Measurements from ENCODE around the gene ICOS. TPM values are rescaled to one million over a fixed set of nuclear protein-coding genes. Genes with fewer than 3 reads are reported as not detected.
"Not testable (repeated sequence)": the region's sequence is repeated elsewhere in the genome, so short reads cannot be mapped to it uniquely, and the experiment has no call there.

The ICOS gene
- total RNA-seq, 1 experiment from 2014 or later = not detected

- BruUV-seq (replicated peaks) = no TSS peak
- H3K27me3 ChIP-seq (ENCODE audit: low read length) = peaks cover 66% of the 10 kb centered on the region
- ATAC-seq (no peak), DNase-seq (no peak)
- H3K79me2 ChIP-seq (ENCODE audit: low read length) = no peaks in the 10 kb centered on the region
- H3F3A ChIP-seq (ENCODE audit: low read length, unreplicated experiment) = no peaks in the 10 kb centered on the region
- H3K4me2 ChIP-seq (ENCODE audit: low read length) = no peak overlapping the region
- TF ChIP-seq EZH2phosphoT487 (IDR thresholded peaks at IDR 0.05; ENCODE audit: borderline replicate concordance, low read length) (no peak), EZH2 (IDR thresholded peaks at IDR 0.05; ENCODE audit: low read length, unreplicated experiment) (no peak)
- TF ChIP-seq, protein P1, sequence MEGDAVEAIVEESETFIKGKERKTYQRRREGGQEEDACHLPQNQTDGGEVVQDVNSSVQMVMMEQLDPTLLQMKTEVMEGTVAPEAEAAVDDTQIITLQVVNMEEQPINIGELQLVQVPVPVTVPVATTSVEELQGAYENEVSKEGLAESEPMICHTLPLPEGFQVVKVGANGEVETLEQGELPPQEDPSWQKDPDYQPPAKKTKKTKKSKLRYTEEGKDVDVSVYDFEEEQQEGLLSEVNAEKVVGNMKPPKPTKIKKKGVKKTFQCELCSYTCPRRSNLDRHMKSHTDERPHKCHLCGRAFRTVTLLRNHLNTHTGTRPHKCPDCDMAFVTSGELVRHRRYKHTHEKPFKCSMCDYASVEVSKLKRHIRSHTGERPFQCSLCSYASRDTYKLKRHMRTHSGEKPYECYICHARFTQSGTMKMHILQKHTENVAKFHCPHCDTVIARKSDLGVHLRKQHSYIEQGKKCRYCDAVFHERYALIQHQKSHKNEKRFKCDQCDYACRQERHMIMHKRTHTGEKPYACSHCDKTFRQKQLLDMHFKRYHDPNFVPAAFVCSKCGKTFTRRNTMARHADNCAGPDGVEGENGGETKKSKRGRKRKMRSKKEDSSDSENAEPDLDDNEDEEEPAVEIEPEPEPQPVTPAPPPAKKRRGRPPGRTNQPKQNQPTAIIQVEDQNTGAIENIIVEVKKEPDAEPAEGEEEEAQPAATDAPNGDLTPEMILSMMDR (conservative IDR thresholded peaks at IDR 0.05; ENCODE audit: low read depth, low read length) = no peak
- no peaks in the 10 kb centered on the region for H4K20me1 ChIP-seq (ENCODE audit: low read length)
- no peak overlapping the region for H3K27ac ChIP-seq (ENCODE audit: low read length)
- POLR2A ChIA-PET (ENCODE audit: unreplicated experiment) = no interaction called here
- H3K4me3 ChIP-seq (ENCODE audit: low read length) = no peak overlapping the region
- H3K4me1 ChIP-seq (ENCODE audit: insufficient read depth, low read length) = no peaks in the 10 kb centered on the region
- CTCF ChIA-PET = no interaction called here
- H3K9me2 ChIP-seq (replicated peaks; ENCODE audit: low read length) = no peaks in the 10 kb centered on the region
- H2AFZ ChIP-seq (ENCODE audit: low read length) = no peak overlapping the region
- H3K9me3 ChIP-seq (ENCODE audit: low read length) = no peaks in the 10 kb centered on the region
- no peak overlapping the region for H3K9ac ChIP-seq (ENCODE audit: low read length)
- intact Hi-C loops (cut with micrococcal nuclease) = no loop called here
- H3K36me3 ChIP-seq (ENCODE audit: low read depth, low read length) = no peaks in the 10 kb centered on the region
Measured at GRCh38 chr2:203959265-203959664, 22.7 kb downstream of the ICOS start.

DNA sequence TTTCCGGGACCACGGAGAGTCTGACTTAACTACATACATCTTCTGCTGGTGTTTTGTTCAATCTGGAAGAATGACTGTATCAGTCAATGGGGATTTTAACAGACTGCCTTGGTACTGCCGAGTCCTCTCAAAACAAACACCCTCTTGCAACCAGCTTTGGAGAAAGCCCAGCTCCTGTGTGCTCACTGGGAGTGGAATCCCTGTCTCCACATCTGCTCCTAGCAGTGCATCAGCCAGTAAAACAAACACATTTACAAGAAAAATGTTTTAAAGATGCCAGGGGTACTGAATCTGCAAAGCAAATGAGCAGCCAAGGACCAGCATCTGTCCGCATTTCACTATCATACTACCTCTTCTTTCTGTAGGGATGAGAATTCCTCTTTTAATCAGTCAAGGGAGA is 23.1 kb downstream of the ICOS start:
- H3K79me2 ChIP-seq (ENCODE audit: low read length) = no peaks in the 10 kb centered on the region
- no peaks in the 10 kb centered on the region for H3K9me2 ChIP-seq (replicated peaks; ENCODE audit: low read length)
- no peaks in the 10 kb centered on the region for H3K9me3 ChIP-seq (ENCODE audit: low read length)
- ChIA-PET CTCF (no interaction called here), POLR2A (ENCODE audit: unreplicated experiment) (no interaction called here)
- DNase-seq (no peak), ATAC-seq (no peak)
- no peak overlapping the region for H3K9ac ChIP-seq (ENCODE audit: low read length)
- no peak overlapping the region for H3K27ac ChIP-seq (ENCODE audit: low read length)
- no peaks in the 10 kb centered on the region for H3K36me3 ChIP-seq (ENCODE audit: low read depth, low read length)
- intact Hi-C loops (cut with micrococcal nuclease) = no loop called here
- TF ChIP-seq EZH2phosphoT487 (IDR thresholded peaks at IDR 0.05; ENCODE audit: borderline replicate concordance, low read length) (no peak), EZH2 (IDR thresholded peaks at IDR 0.05; ENCODE audit: low read length, unreplicated experiment) (no peak)
- TF ChIP-seq, protein P1 (conservative IDR thresholded peaks at IDR 0.05; ENCODE audit: low read depth, low read length) = no peak
- H2AFZ ChIP-seq (ENCODE audit: low read length) = no peak overlapping the region
- no peaks in the 10 kb centered on the region for H4K20me1 ChIP-seq (ENCODE audit: low read length)
- no peaks in the 10 kb centered on the region for H3K4me1 ChIP-seq (ENCODE audit: insufficient read depth, low read length)
- no peak overlapping the region for H3K4me2 ChIP-seq (ENCODE audit: low read length)
- H3K27me3 ChIP-seq (ENCODE audit: low read length) = peaks cover 66% of the 10 kb centered on the region
- H3K4me3 ChIP-seq (ENCODE audit: low read length) = no peak overlapping the region
- no peaks in the 10 kb centered on the region for H3F3A ChIP-seq (ENCODE audit: low read length, unreplicated experiment)
- BruUV-seq (replicated peaks) = no TSS peak

GRCh38 chr2:203960811-203961210 is 24.2 kb downstream of the ICOS start:
- no peak overlapping the region for H2AFZ ChIP-seq (ENCODE audit: low read length)
- ATAC-seq = no peak
- peaks cover 62% of the 10 kb centered on the region for H3K27me3 ChIP-seq (ENCODE audit: low read length)
- no peaks in the 10 kb centered on the region for H3K4me1 ChIP-seq (ENCODE audit: insufficient read depth, low read length)
- no peak overlapping the region for H3K9ac ChIP-seq (ENCODE audit: low read length)
- no peaks in the 10 kb centered on the region for H3K36me3 ChIP-seq (ENCODE audit: low read depth, low read length)
- H3F3A ChIP-seq (ENCODE audit: low read length, unreplicated experiment) = no peaks in the 10 kb centered on the region
- H3K9me2 ChIP-seq (replicated peaks; ENCODE audit: low read length) = no peaks in the 10 kb centered on the region
- H3K79me2 ChIP-seq (ENCODE audit: low read length) = no peaks in the 10 kb centered on the region
- POLR2A ChIA-PET (ENCODE audit: unreplicated experiment) = no interaction called here
- no peaks in the 10 kb centered on the region for H4K20me1 ChIP-seq (ENCODE audit: low read length)
- no peak overlapping the region for H3K27ac ChIP-seq (ENCODE audit: low read length)
- intact Hi-C loops (cut with micrococcal nuclease) = no loop called here
- CTCF ChIA-PET = no interaction called here
- DNase-seq = no peak
- H3K9me3 ChIP-seq (ENCODE audit: low read length) = no peaks in the 10 kb centered on the region
- BruUV-seq (replicated peaks) = no TSS peak
- TF ChIP-seq, protein P1 (conservative IDR thresholded peaks at IDR 0.05; ENCODE audit: low read depth, low read length) = no peak
- TF ChIP-seq EZH2phosphoT487 (IDR thresholded peaks at IDR 0.05; ENCODE audit: borderline replicate concordance, low read length) (no peak), EZH2 (IDR thresholded peaks at IDR 0.05; ENCODE audit: low read length, unreplicated experiment) (no peak)
- H3K4me2 ChIP-seq (ENCODE audit: low read length) = no peak overlapping the region
- H3K4me3 ChIP-seq (ENCODE audit: low read length) = no peak overlapping the region

DNA sequence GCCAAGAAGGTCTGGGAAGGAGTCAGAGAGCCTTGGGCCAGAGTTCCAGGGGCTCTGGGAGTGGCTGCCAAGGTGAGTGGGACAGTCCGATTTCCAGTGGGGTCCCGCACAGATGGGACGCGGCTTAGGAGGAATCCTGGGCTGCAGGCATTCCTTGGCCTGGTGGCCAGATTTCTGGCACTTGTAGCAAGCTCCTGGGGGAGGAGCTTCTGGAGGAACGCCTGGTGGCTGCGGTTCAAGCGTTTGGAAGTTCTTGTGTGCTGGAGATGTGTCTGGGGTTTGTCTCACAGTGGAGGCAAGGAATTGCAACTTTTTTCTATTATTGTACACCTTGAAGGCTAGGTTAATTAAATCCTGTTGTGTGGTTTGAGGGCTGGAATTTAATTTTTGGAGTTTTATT is 28.6 kb downstream of the ICOS start:
- H4K20me1 ChIP-seq (ENCODE audit: low read length); H2AFZ ChIP-seq (ENCODE audit: low read length); DNase-seq; ATAC-seq; H3K4me1 ChIP-seq (ENCODE audit: insufficient read depth, low read length); CTCF ChIA-PET; H3K9me3 ChIP-seq (ENCODE audit: low read length); H3K4me3 ChIP-seq (ENCODE audit: low read length); intact Hi-C loops (cut with micrococcal nuclease); H3K9me2 ChIP-seq (replicated peaks; ENCODE audit: low read length); H3K27ac ChIP-seq (ENCODE audit: low read length); POLR2A ChIA-PET (ENCODE audit: unreplicated experiment); BruUV-seq (replicated peaks); H3K9ac ChIP-seq (ENCODE audit: low read length); H3F3A ChIP-seq (ENCODE audit: low read length, unreplicated experiment); H3K4me2 ChIP-seq (ENCODE audit: low read length); H3K79me2 ChIP-seq (ENCODE audit: low read length); H3K36me3 ChIP-seq (ENCODE audit: low read depth, low read length): not testable (repeated sequence)
- peaks cover 47% of the 10 kb centered on the region for H3K27me3 ChIP-seq (ENCODE audit: low read length)

Data from PC-3 (cell line).